Measurements from ENCODE around the gene CD40.

CD40 gene

DNA sequence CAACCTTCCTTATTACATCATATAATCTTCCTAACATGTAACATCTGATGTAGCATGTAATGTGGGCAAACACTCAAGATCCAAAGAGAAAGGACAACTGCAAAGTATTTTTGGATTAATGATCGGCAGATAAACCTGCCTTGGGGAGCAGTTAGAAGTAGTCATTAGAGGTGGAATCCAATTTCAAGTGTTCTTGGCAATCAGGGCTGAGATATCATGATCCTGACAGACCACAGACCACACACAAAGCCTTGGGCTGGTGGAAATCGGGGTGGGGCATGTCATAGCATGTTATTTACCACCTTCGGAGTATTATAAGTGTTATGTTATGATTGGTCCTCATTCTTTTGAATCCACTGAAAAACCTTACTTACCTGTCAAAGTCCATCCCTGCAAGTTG is 44.7 kb upstream of the CD40 start:
- H2AFZ ChIP-seq = no peak overlapping the region
- H3K4me3 ChIP-seq (ENCODE audit: low read depth, low read length) = no peak overlapping the region
- H3K9ac ChIP-seq = no peak overlapping the region
- H3K36me3 ChIP-seq (ENCODE audit: control insufficient read depth, insufficient read depth, low read length) = no peaks in the 10 kb centered on the region
- no peaks in the 10 kb centered on the region for H3K9me3 ChIP-seq (ENCODE audit: control insufficient read depth, low read length)
- H3K4me2 ChIP-seq (ENCODE audit: low read length) = no peak overlapping the region
- TF ChIP-seq, protein P1, sequence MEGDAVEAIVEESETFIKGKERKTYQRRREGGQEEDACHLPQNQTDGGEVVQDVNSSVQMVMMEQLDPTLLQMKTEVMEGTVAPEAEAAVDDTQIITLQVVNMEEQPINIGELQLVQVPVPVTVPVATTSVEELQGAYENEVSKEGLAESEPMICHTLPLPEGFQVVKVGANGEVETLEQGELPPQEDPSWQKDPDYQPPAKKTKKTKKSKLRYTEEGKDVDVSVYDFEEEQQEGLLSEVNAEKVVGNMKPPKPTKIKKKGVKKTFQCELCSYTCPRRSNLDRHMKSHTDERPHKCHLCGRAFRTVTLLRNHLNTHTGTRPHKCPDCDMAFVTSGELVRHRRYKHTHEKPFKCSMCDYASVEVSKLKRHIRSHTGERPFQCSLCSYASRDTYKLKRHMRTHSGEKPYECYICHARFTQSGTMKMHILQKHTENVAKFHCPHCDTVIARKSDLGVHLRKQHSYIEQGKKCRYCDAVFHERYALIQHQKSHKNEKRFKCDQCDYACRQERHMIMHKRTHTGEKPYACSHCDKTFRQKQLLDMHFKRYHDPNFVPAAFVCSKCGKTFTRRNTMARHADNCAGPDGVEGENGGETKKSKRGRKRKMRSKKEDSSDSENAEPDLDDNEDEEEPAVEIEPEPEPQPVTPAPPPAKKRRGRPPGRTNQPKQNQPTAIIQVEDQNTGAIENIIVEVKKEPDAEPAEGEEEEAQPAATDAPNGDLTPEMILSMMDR (IDR thresholded peaks at IDR 0.05) = no peak
- no peak overlapping the region for H3K27ac ChIP-seq
- peaks cover 7% of the 10 kb centered on the region for H3K4me1 ChIP-seq
- H3K79me2 ChIP-seq = peaks cover 6% of the 10 kb centered on the region
- no peaks in the 10 kb centered on the region for H3K27me3 ChIP-seq (ENCODE audit: control insufficient read depth, insufficient read depth, low read length)

DNA sequence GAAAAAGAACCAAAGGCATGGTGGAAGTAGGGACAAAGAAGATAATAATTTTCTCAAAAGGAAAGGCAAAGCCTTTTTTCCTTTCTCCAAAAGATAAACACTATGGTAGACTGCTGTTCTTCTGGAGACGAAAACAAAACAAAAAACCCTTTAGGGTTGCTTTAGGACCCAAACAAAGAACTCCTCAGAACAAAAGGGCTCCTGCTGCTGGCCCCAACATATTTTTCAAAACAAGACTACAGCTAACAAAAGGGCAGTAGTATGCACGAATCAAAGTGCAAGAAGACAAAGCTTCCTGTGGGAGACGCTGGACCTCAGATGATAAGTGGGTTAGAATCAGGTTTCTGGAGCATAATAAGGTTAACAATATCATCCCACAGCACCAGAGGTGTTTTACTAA is 44.1 kb upstream of the CD40 start:
- H3K36me3 ChIP-seq (ENCODE audit: control insufficient read depth, insufficient read depth, low read length) = no peaks in the 10 kb centered on the region
- H3K4me3 ChIP-seq (ENCODE audit: low read depth, low read length) = no peak overlapping the region
- H3K79me2 ChIP-seq = peaks cover 7% of the 10 kb centered on the region
- no peaks in the 10 kb centered on the region for H3K9me3 ChIP-seq (ENCODE audit: control insufficient read depth, low read length)
- no peak overlapping the region for H3K9ac ChIP-seq
- TF ChIP-seq, protein P1 (IDR thresholded peaks at IDR 0.05) = no peak
- H2AFZ ChIP-seq = no peak overlapping the region
- H3K4me2 ChIP-seq (ENCODE audit: low read length) = no peak overlapping the region
- peaks cover 7% of the 10 kb centered on the region for H3K4me1 ChIP-seq
- no peak overlapping the region for H3K27ac ChIP-seq
- H3K27me3 ChIP-seq (ENCODE audit: control insufficient read depth, insufficient read depth, low read length) = no peaks in the 10 kb centered on the region

DNA sequence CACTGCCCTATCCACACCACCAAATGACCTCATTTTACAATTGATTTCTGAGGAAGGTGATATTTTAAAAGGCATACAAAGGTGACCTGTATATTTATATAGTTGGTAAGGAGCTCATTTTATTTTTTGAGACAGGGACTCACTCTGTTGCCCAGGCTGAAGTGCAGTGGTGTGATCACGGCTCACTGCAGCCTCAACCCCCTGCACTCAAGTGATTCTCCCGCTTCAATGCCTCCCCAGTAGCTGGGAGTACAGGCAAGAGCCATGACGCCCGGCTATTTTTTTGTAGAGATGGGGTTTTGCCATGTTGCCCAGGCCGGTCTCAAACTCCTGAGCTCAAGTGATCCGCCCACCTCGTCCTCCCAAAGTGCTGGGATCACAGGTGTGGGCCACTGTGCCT is 41.3 kb upstream of the CD40 start:
- no peaks in the 10 kb centered on the region for H3K9me3 ChIP-seq (ENCODE audit: control insufficient read depth, low read length)
- H3K9ac ChIP-seq = no peak overlapping the region
- no peaks in the 10 kb centered on the region for H3K36me3 ChIP-seq (ENCODE audit: control insufficient read depth, insufficient read depth, low read length)
- H3K79me2 ChIP-seq = peaks cover 6% of the 10 kb centered on the region
- H2AFZ ChIP-seq = no peak overlapping the region
- no peak overlapping the region for H3K4me2 ChIP-seq (ENCODE audit: low read length)
- no peak overlapping the region for H3K27ac ChIP-seq
- H3K4me1 ChIP-seq = peaks cover 7% of the 10 kb centered on the region
- H3K27me3 ChIP-seq (ENCODE audit: control insufficient read depth, insufficient read depth, low read length) = no peaks in the 10 kb centered on the region
- no peak overlapping the region for H3K4me3 ChIP-seq (ENCODE audit: low read depth, low read length)
- TF ChIP-seq, protein P1 (IDR thresholded peaks at IDR 0.05) = no peak

DNA sequence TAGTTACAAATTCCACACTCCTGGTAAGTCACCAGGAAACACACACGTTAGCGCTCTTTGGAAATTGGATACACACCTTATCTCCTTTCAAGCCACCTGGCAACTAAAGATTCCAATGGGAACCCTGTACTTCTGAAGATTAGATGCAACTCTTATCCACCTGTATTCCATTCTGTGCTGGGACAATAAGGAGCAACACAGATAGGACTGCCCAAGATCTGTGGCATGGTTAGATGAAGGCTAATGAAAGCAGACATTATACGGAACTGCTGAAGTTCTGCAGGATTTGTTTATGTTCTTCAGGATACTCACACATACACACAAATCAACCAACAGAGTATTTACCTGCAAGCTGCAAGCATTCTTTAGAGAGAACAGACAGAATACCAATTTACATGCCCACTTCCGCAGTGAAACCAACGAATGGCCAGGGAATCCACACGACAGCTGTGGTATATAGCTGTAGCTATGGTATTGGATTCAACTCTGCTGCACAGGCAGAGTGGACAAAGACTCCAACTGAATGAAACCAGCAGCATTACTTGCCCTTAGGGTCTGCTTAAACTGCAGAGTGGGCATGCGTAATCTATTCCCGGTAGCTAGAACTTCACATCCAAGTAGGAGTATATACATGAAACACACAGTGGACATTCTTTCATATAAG is 40.3 kb upstream of the CD40 start:
- no peaks in the 10 kb centered on the region for H3K9me3 ChIP-seq (ENCODE audit: control insufficient read depth, low read length)
- no peak overlapping the region for H3K4me3 ChIP-seq (ENCODE audit: low read depth, low read length)
- H3K9ac ChIP-seq = no peak overlapping the region
- no peak overlapping the region for H3K27ac ChIP-seq
- H3K4me1 ChIP-seq = peaks cover 10% of the 10 kb centered on the region
- H3K36me3 ChIP-seq (ENCODE audit: control insufficient read depth, insufficient read depth, low read length) = no peaks in the 10 kb centered on the region
- H3K4me2 ChIP-seq (ENCODE audit: low read length) = no peak overlapping the region
- TF ChIP-seq, protein P1 (IDR thresholded peaks at IDR 0.05) = no peak
- no peak overlapping the region for H2AFZ ChIP-seq
- no peaks in the 10 kb centered on the region for H3K27me3 ChIP-seq (ENCODE audit: control insufficient read depth, insufficient read depth, low read length)
- peaks cover 14% of the 10 kb centered on the region for H3K79me2 ChIP-seq

DNA sequence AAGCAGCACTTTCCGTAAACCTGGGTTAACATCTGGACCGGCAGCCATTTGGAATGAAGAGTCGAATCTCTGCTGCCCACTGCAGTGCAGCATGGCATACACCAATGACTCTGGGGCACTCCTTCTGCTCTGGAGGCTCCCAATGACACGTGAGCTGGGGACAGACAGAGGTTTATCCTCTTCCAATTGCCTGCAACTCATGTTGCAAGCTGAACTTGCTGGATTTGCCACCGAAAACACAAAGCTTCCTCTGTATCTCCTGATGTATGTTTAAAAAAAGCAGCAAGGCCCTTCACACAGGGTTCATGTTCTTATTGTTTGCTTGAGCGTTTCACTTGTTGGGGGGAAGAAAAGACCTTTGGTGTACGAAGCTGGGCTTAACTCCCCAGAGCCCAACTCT is 39.2 kb upstream of the CD40 start:
- Histone ChIP-seq H3K9ac (no peak overlapping the region), H3K27me3 (ENCODE audit: control insufficient read depth, insufficient read depth, low read length) (no peaks in the 10 kb centered on the region), H3K36me3 (ENCODE audit: control insufficient read depth, insufficient read depth, low read length) (no peaks in the 10 kb centered on the region), H3K9me3 (ENCODE audit: control insufficient read depth, low read length) (no peaks in the 10 kb centered on the region), H3K4me2 (ENCODE audit: low read length) (no peak overlapping the region), H3K27ac (no peak overlapping the region), H3K79me2 (peaks cover 25% of the 10 kb centered on the region), H3K4me3 (ENCODE audit: low read depth, low read length) (no peak overlapping the region), H2AFZ (no peak overlapping the region), H3K4me1 (peaks cover 20% of the 10 kb centered on the region)
- TF ChIP-seq, protein P1 (IDR thresholded peaks at IDR 0.05) = no peak

Data from parathyroid adenoma (tissue), 2 donors.